Common myeloid progenitor, CD34-positive (primary cell): ENCODE results near the gene DNAH17.

Experiments used
- CTCF ChIA-PET: fragments of 350-600 bp; sonication (Branson Sonifier 250); formaldehyde crosslinking; loops from one replicate; lab custom pipeline; 2021; ENCODE audit warnings: antibody characterized with exemption; lab: Charles Lee
- POLR2A ChIA-PET: fragments of 350-600 bp; sonication (Branson Sonifier 250); formaldehyde crosslinking; loops from one replicate; lab custom pipeline; 2021; ENCODE audit warnings: antibody characterized with exemption; lab: Charles Lee
- DNase-seq, 3 donors: peaks; one replicate each; pipeline versions ENCODE4 v3.0.0 to v3.0.0-alpha.2; 2013
- H3K27ac ChIP-seq, 2 experiments: 1 replicate in 1 of 2; 2 replicates in 1 of 2; pipeline ENCODE4 v1.7.0; 2013; ENCODE audit warnings: inconsistent platforms in 2 of 2, low read length in 2 of 2, mild to moderate bottlenecking in 2 of 2, low read depth in 1 of 2, moderate library complexity in 1 of 2; ENCODE audit not compliant: severe bottlenecking in 2 of 2, insufficient read depth in 1 of 2, poor library complexity in 1 of 2
- H3K27me3 ChIP-seq, 5 experiments: replicated peaks in 2 of 5; 1 replicate in 3 of 5; 2 replicates in 2 of 5; pipeline versions ENCODE4 v1.6.1 to v1.7.0; 2013; ENCODE audit warnings: low read length in 4 of 5, mild to moderate bottlenecking in 2 of 5, moderate library complexity in 2 of 5, inconsistent platforms in 1 of 5; ENCODE audit not compliant: insufficient read depth in 5 of 5, control insufficient read depth in 4 of 5
- H3K36me3 ChIP-seq, 4 experiments: 1 replicate in 2 of 4; 2 replicates in 2 of 4; pipeline versions ENCODE4 v1.6.1 to v1.7.0; 2013; ENCODE audit warnings: low read length in 3 of 4, control low read depth in 1 of 4, mild to moderate bottlenecking in 1 of 4; ENCODE audit not compliant: control insufficient read depth in 4 of 4, insufficient read depth in 4 of 4
- H3K4me1 ChIP-seq, 4 experiments: 1 replicate in 3 of 4; 2 replicates in 1 of 4; pipeline versions ENCODE4 v1.6.1 to v1.7.1; 2013; ENCODE audit warnings: low read length in 3 of 4, mild to moderate bottlenecking in 3 of 4, control low read depth in 1 of 4, inconsistent platforms in 1 of 4, moderate library complexity in 1 of 4; ENCODE audit not compliant: control insufficient read depth in 4 of 4, insufficient read depth in 4 of 4; ENCODE audit errors: control extremely low read depth in 1 of 4
- H3K4me3 ChIP-seq, 7 experiments: 1 replicate in 4 of 7; 2 replicates in 3 of 7; pipeline versions ENCODE4 v1.5.1 to v1.7.0; 2013; ENCODE audit warnings: mild to moderate bottlenecking in 7 of 7, low read length in 6 of 7, moderate library complexity in 6 of 7, inconsistent platforms in 2 of 7, low read depth in 2 of 7, control low read depth in 1 of 7; ENCODE audit not compliant: insufficient read depth in 4 of 7, control insufficient read depth in 1 of 7; ENCODE audit errors: extremely low read depth in 1 of 7
- H3K9me3 ChIP-seq, 5 experiments: 1 replicate in 4 of 5; 2 replicates in 1 of 5; pipeline versions ENCODE4 v1.6.1 to v1.7.1; 2013; ENCODE audit warnings: low read length in 4 of 5, mild to moderate bottlenecking in 2 of 5, inconsistent platforms in 1 of 5, low read depth in 1 of 5, moderate library complexity in 1 of 5; ENCODE audit not compliant: control insufficient read depth in 4 of 5, insufficient read depth in 2 of 5; ENCODE audit errors: control extremely low read depth in 1 of 5
- WGBS: methylation state at CpG from one replicate; pipeline ENCODE4 v1.1.5; 2013; ENCODE audit not compliant: insufficient coverage; 5-methylcytosine and 5-hydroxymethylcytosine counted together

DNAH17 gene

DNA sequence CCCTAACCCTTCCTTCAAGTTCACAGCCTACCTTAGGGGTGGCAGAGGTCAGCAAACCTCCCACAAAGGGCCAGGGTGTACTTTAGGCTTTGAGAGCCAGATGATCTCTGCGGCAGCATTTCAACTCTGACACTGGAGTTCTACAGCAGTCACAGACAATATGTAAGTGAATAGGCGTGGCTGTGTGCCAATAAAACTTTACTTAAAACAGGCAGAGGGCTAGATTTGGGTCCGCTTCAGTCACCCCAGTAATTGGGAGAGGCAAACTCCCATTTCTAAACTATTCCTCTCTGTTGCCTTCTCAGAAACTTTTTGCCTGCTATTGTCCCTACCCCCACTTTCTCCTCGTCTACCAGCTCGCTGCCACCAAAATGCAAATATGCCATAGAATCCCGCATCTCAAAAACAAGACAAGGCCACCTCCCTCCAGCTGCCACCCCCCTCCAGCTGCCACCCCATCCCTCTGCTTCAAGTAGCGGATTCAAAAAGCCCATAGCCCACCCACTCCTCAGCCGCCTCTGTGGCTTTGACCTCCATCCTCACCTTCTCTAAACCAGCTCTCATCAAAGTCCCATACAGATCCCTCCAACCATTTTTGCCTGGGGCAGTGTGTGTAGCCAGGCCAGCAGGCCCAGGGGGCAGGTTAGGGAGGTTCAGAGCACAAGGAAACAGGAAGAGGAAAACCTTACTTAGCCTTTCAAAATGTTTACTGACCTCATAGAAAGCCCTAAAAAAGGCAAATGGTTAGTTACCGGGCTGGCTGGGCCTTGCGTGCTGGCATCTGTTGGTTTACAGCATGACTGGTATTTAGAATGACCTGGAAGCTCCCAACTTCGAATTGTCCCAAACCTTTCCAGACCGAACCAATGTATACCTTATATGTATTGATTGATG, 19.9 kb upstream of the DNAH17 start:
- Histone ChIP-seq H3K4me3 (no peak overlapping the region), H3K9me3 (no peaks in the 10 kb centered on the region), H3K4me1 (peaks cover 5 to 13% (median 10%) of the 10 kb centered on the region in 4 experiments), H3K36me3 (no peaks in the 10 kb centered on the region), H3K27me3 (peaks cover 0 to 4% (median 0%) of the 10 kb centered on the region in 5 experiments), H3K27ac (no peak overlapping the region)
- no peak for DNase-seq
- ChIA-PET POLR2A (no interaction called here), CTCF (no interaction called here)
- WGBS = 98% methylated on average over 5 of the region's 12 CpGs

DNA sequence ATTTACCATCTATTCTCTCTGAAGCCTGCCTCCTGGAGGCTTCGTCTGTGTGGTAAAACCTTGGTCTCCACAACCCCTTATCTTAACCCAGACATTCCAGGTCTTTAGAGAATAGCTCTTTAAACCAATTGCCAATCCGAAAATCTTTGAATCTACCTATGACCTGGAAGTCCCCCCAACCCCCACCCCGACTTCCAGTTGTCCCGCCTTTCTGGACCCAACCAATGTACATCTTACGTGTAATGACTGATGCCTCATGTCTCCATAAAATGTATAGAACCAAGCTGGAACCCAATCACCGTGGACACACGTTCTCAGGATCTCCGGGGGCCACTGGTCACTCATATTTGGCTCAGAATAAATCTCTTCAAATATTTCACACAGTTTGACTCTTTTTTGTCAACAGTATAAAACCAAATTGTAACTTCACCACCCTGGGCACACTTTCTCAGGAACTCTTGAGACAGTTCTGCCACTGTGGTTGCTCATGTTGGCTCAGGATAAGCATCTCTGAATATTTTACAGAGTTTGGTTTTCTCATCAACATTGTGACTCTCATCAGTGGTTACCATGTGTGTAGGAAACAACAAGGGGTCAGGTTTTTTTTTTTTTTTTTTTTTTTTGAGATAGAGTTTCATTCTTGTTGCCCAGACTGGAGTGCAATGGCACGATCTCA, 18.1 kb upstream of the DNAH17 start:
- H3K9me3 ChIP-seq = no peaks in the 10 kb centered on the region
- no peak overlapping the region for H3K4me3 ChIP-seq
- H3K27ac ChIP-seq = no peak overlapping the region
- WGBS = 93% methylated on average over 9 of the region's 9 CpGs
- ChIA-PET POLR2A (no interaction called here), CTCF (interaction anchor here (1.1 kb wide), 1 partner anchor 14 kb away, joined by 3 read pairs; no protein-coding TSS in a partner anchor)
- peaks cover 0 to 4% (median 0%) of the 10 kb centered on the region in 5 experiments for H3K27me3 ChIP-seq
- peaks cover 5 to 23% (median 17%) of the 10 kb centered on the region in 4 experiments for H3K4me1 ChIP-seq
- no peak for DNase-seq
- H3K36me3 ChIP-seq = no peaks in the 10 kb centered on the region

DNA sequence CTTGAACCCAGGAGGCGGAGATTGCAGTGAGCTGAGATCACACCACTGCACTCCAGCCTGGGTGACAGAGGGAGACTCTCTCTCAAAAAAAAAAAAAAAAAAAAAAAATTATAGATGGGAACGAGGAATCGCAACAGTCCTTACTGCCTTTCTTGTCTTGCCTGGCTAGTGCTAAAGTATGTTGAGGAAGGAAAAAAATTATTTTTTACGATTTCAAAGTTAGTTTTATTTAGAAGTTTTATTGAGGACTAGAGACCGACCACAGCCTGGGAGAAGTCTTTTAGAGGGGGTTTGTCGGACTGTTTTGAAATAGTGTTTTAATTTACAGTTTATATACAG, 15.8 kb upstream of the DNAH17 start:
- Histone ChIP-seq H3K4me3 (peak overlapping the region in 1 of 7 experiments; percentile 8), H3K27ac (no peak overlapping the region), H3K9me3 (no peaks in the 10 kb centered on the region), H3K36me3 (no peaks in the 10 kb centered on the region), H3K27me3 (peaks cover 0 to 5% (median 0%) of the 10 kb centered on the region in 5 experiments), H3K4me1 (peaks cover 5 to 23% (median 17%) of the 10 kb centered on the region in 4 experiments)
- ChIA-PET POLR2A (interaction anchor here (0.6 to 1.3 kb wide), 3 partner anchors 14 to 73 kb away, joined by 3 to 10 read pairs (median 4); no protein-coding TSS in a partner anchor), CTCF (interaction anchor here (1.3 kb wide), 1 partner anchor 17 kb away, joined by 4 read pairs; no protein-coding TSS in a partner anchor)
- DNase-seq = no peak
- 64% methylated on average over 3 of the region's 6 CpGs for WGBS

DNA sequence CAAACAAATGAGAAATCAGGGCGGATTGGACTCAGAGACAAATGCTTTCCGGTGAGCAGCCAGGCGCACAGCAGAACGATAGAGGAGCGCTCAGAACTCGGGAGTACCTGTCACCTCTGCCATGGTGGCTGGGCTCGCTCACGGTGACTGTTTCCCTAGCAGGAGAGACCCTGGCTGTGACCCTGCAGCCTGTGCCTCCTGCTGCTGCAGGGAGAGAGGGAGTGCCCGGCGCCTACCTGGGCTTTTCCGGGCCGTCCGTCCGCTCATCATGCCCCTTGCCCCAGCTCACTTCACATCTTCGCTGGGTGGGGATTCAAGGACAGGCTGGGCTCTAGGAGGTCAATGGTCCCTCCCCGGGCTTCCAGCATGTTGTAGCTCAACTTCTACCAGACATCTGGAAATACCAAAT, 14.1 kb upstream of the DNAH17 start:
- Histone ChIP-seq H3K27me3 (peaks cover 0 to 2% (median 0%) of the 10 kb centered on the region in 5 experiments), H3K4me3 (no peak overlapping the region), H3K27ac (no peak overlapping the region), H3K4me1 (peaks cover 5 to 23% (median 17%) of the 10 kb centered on the region in 4 experiments), H3K9me3 (no peaks in the 10 kb centered on the region), H3K36me3 (no peaks in the 10 kb centered on the region)
- POLR2A ChIA-PET = no interaction called here
- WGBS = 94% methylated on average over 14 of the region's 16 CpGs
- no peak for DNase-seq
- CTCF ChIA-PET = no interaction called here

DNA sequence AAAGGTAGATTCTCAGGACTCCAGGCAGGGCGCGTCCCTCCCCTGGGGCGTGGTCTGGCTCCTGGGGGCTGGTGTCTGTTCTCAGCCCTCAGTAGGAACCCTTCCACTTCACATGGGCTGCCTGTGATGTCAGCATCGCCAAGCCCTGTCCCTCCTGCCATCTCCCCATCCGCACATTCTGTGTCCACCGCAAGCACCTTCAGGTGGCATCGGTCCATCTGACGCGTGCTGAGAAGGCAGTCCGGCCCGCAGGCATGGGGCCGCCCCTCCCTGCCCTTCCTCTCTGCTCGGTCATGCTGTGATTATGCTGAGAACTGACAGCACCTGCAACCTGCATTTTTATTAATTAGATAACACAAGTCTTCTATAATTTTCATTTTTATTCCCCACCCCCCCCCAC, 12.7 kb upstream of the DNAH17 start:
- Histone ChIP-seq H3K9me3 (no peaks in the 10 kb centered on the region), H3K36me3 (no peaks in the 10 kb centered on the region), H3K4me3 (no peak overlapping the region), H3K4me1 (peaks cover 5 to 23% (median 17%) of the 10 kb centered on the region in 4 experiments), H3K27me3 (peaks cover 0 to 6% (median 0%) of the 10 kb centered on the region in 5 experiments), H3K27ac (no peak overlapping the region)
- 95% methylated on average over 10 of the region's 13 CpGs for WGBS
- CTCF ChIA-PET = no interaction called here
- POLR2A ChIA-PET = no interaction called here
- no peak for DNase-seq

DNA sequence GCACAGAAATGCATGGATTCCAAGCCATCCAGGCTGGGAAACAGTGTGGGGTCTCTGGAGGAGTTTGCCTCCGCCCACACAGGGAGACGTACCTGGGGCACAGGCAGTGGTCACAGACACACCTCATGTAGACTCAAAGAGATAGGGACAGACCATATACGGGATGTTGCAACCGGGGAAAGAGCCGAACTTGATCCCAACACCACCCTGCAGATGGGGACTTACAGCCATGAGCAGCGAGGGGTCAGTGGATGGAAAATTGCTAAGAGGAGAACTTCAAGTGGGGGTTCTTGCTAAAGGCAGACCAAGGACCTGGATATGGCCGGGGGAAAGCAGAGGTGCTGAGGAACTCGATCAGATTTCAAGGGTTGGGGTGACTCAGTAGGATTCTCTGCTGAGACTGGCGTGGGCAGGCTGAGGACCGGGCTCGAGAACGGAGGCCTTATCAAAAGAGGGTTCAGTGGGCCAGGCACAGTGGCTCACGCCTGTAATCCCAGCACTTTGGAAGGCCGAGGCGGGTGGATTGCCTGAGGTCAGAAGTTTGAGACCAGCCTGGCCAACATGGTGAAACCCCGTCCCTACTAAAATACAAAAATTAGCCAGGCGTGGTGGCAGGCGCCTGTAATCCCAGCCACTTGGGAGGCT, 12.0 kb upstream of the DNAH17 start:
- Histone ChIP-seq H3K36me3 (no peaks in the 10 kb centered on the region), H3K4me3 (no peak overlapping the region), H3K27me3 (peaks cover 0 to 6% (median 0%) of the 10 kb centered on the region in 5 experiments), H3K9me3 (no peaks in the 10 kb centered on the region), H3K27ac (no peak overlapping the region), H3K4me1 (peaks cover 5 to 23% (median 17%) of the 10 kb centered on the region in 4 experiments)
- DNase-seq = no peak
- 90% methylated on average over 15 of the region's 18 CpGs for WGBS
- POLR2A ChIA-PET = no interaction called here
- CTCF ChIA-PET = no interaction called here
